T-cell (primary cell): Measurements from ENCODE around the gene ECSIT. TPM values are rescaled to one million over a fixed set of nuclear protein-coding genes. Genes with fewer than 3 reads are reported as not detected.

Experiments used
- ATAC-seq, 4 experiments: fragments of 200-7000 bp in 3 of 4; fragments of 150-1000 bp in 1 of 4; cut with Tn5 transposase; replicated peaks in 1 of 4; 1 replicate in 3 of 4; 2 replicates in 1 of 4; pipeline ENCODE4 v1.10.0; 2021; ENCODE audit warnings: moderate library complexity in 3 of 4, mild to moderate bottlenecking in 2 of 4, moderate number of reproducible peaks in 1 of 4
- CTCF ChIA-PET, 2 donors: fragments of 300-600 bp; sonication (Branson Sonifier 250); formaldehyde crosslinking; loops; one replicate each; lab custom pipeline; 2022; ENCODE audit warnings: antibody characterized with exemption in 2 of 2; lab: Charles Lee
- POLR2A ChIA-PET, 2 donors: fragments of 300-600 bp; sonication (Branson Sonifier 250); formaldehyde crosslinking; loops; one replicate each; lab custom pipeline; 2022; ENCODE audit warnings: antibody characterized with exemption in 2 of 2; lab: Charles Lee
- DNase-seq, 35 experiments: peaks; one replicate each; pipeline versions ENCODE4 v3.0.0 to v3.0.0-alpha.2; 2013 to 2023
- H3K27ac ChIP-seq: one replicate; pipeline ENCODE4 v1.5.1; 2013; ENCODE audit warnings: low read length
- H3K27me3 ChIP-seq, 2 experiments: replicated peaks in 1 of 2; 1 replicate in 1 of 2; 2 replicates in 1 of 2; pipeline versions ENCODE4 v1.6.1 to v1.7.0; 2013; ENCODE audit warnings: low read length in 1 of 2, mixed read lengths in 1 of 2; ENCODE audit not compliant: control insufficient read depth in 2 of 2, insufficient read depth in 2 of 2; ENCODE audit errors: extremely low read depth in 1 of 2
- H3K36me3 ChIP-seq, 2 donors: 1 replicate in 1 of 2; 2 replicates in 1 of 2; pipeline versions ENCODE4 v1.6.1 to v1.7.0; 2013; ENCODE audit warnings: low read length in 1 of 2; ENCODE audit not compliant: control insufficient read depth in 2 of 2, insufficient read depth in 1 of 2; ENCODE audit errors: extremely low read depth in 1 of 2
- H3K4me1 ChIP-seq, 2 experiments: 1 replicate in 1 of 2; 2 replicates in 1 of 2; pipeline versions ENCODE4 v1.6.1 to v1.7.0; 2013; ENCODE audit warnings: low read length in 2 of 2, mixed read lengths in 1 of 2; ENCODE audit not compliant: insufficient read depth in 2 of 2, control insufficient read depth in 1 of 2; ENCODE audit errors: extremely low read depth in 1 of 2
- H3K4me3 ChIP-seq, 2 donors: 1 replicate in 1 of 2; 2 replicates in 1 of 2; pipeline versions ENCODE4 v1.5.1 to v1.7.0; 2013; ENCODE audit warnings: mild to moderate bottlenecking in 2 of 2, low read length in 1 of 2, moderate library complexity in 1 of 2; ENCODE audit not compliant: control insufficient read depth in 1 of 2; ENCODE audit errors: extremely low read depth in 1 of 2
- H3K9me3 ChIP-seq: 2 replicates; pipeline ENCODE4 v1.7.0; 2013
- H3K27ac Mint-ChIP-seq, 2 donors: one replicate each; pipeline ENCODE4 v1.8.0; 2020 to 2021; ENCODE audit warnings: mild to moderate bottlenecking in 2 of 2, mixed read lengths in 2 of 2
- H3K27me3 Mint-ChIP-seq, 2 donors: one replicate each; pipeline ENCODE4 v1.8.0; 2021 to 2022; ENCODE audit warnings: mixed read lengths in 2 of 2
- H3K36me3 Mint-ChIP-seq: one replicate; pipeline ENCODE4 v1.8.0; 2021; ENCODE audit warnings: mixed read lengths
- H3K4me1 Mint-ChIP-seq, 3 donors: one replicate each; pipeline ENCODE4 v1.8.0; 2020 to 2022; ENCODE audit warnings: mixed read lengths in 3 of 3, mild to moderate bottlenecking in 1 of 3
- H3K4me3 Mint-ChIP-seq, 3 donors: one replicate each; pipeline ENCODE4 v1.8.0; 2020 to 2022; ENCODE audit warnings: mild to moderate bottlenecking in 3 of 3, mixed read lengths in 3 of 3, moderate library complexity in 3 of 3
- H3K9me3 Mint-ChIP-seq, 3 donors: one replicate each; pipeline ENCODE4 v1.8.0; 2020 to 2022; ENCODE audit warnings: mixed read lengths in 3 of 3
- WGBS: methylation state at CpG from one replicate; pipeline ENCODE4 v1.1.5; 2013; ENCODE audit warnings: missing lambda C conversion rate; ENCODE audit not compliant: insufficient coverage; 5-methylcytosine and 5-hydroxymethylcytosine counted together
- total RNA-seq, 35 experiments: library from RNA in 6 of 35; stranded (reverse) in 6 of 35; fragments of 120-200 nt in 1 of 35; gene quantifications; one replicate each; pipeline versions ENCODE4 v1.2.1 to v1.2.4 and lab custom pipeline; 2013 to 2026

Gene ECSIT
- total RNA-seq, 5 donors from 2014 or later (not counting 1 experiment from before 2014, with no cell fraction given) = 28.8 to 52.0 (median 48.4) TPM

GRCh38 chr19:11540645-11541044, 11.7 kb upstream of the ECSIT start:
- H3K9me3 Mint-ChIP-seq = no peaks in the 10 kb centered on the region
- no peak overlapping the region for H3K4me3 Mint-ChIP-seq
- H3K27me3 ChIP-seq = peaks cover 0 to 43% of the 10 kb centered on the region in 2 experiments
- whole genome bisulfite sequencing = no CpG with 5 or more reads among the region's 5 CpGs
- no peak overlapping the region for H3K27ac Mint-ChIP-seq
- no peak for DNase-seq
- H3K27ac ChIP-seq = no peak overlapping the region
- H3K36me3 Mint-ChIP-seq = no peaks in the 10 kb centered on the region
- no peak for ATAC-seq
- H3K27me3 Mint-ChIP-seq = peaks cover 27 to 30% of the 10 kb centered on the region in 2 donors
- ChIA-PET CTCF (no interaction called here), POLR2A (no interaction called here)
- no peaks in the 10 kb centered on the region for H3K36me3 ChIP-seq
- H3K4me3 ChIP-seq = no peak overlapping the region
- H3K4me1 Mint-ChIP-seq = peaks cover 5 to 9% (median 7%) of the 10 kb centered on the region in 3 donors
- no peaks in the 10 kb centered on the region for H3K9me3 ChIP-seq
- peaks cover 0 to 14% of the 10 kb centered on the region in 2 experiments for H3K4me1 ChIP-seq

- no peak for ATAC-seq
- Histone ChIP-seq H3K9me3 (no peaks in the 10 kb centered on the region), H3K27me3 (peaks cover 0 to 39% of the 10 kb centered on the region in 2 experiments), H3K4me3 (no peak overlapping the region), H3K36me3 (no peaks in the 10 kb centered on the region), H3K4me1 (peaks cover 0 to 15% of the 10 kb centered on the region in 2 experiments), H3K27ac (no peak overlapping the region)
- Mint-ChIP-seq H3K27me3 (peaks cover 27 to 28% of the 10 kb centered on the region in 2 donors), H3K27ac (no peak overlapping the region), H3K9me3 (no peaks in the 10 kb centered on the region), H3K4me1 (peaks cover 8 to 14% (median 13%) of the 10 kb centered on the region in 3 donors), H3K36me3 (no peaks in the 10 kb centered on the region), H3K4me3 (no peak overlapping the region)
- DNase-seq = no peak
- no CpG with 5 or more reads among the region's 36 CpGs for WGBS
- ChIA-PET POLR2A (no interaction called here), CTCF (no interaction called here)
Measured at GRCh38 chr19:11539495-11540365, 10.8 kb upstream of the ECSIT start.

GRCh38 chr19:11538232-11539036, 9.5 kb upstream of the ECSIT start, which contains the start of gene CNN1:
Gene CNN1, plus strand, starts transcription at chr19:11538851. Its CDS starts 77 bp downstream, at chr19:11538928.
- Histone ChIP-seq H3K27me3 (peaks cover 0 to 39% of the 10 kb centered on the region in 2 experiments), H3K4me1 (peaks cover 0 to 15% of the 10 kb centered on the region in 2 experiments), H3K36me3 (no peaks in the 10 kb centered on the region), H3K4me3 (no peak within 1 kb of the TSS), H3K9me3 (no peaks in the 10 kb centered on the region), H3K27ac (no peak within 1 kb of the TSS)
- no peaks in the 10 kb centered on the region for H3K9me3 Mint-ChIP-seq
- no peaks in the 10 kb centered on the region for H3K36me3 Mint-ChIP-seq
- ChIA-PET POLR2A (no interaction called here), CTCF (no interaction called here)
- no peak within 1 kb of the TSS for H3K27ac Mint-ChIP-seq
- WGBS = 44% methylated on average over 6 of the region's 21 CpGs
- no peak within 1 kb of the TSS for H3K4me3 Mint-ChIP-seq
- H3K4me1 Mint-ChIP-seq = peaks cover 8 to 21% (median 15%) of the 10 kb centered on the region in 3 donors
- DNase-seq (no peak), ATAC-seq (no peak)
- peaks cover 22 to 24% of the 10 kb centered on the region in 2 donors for H3K27me3 Mint-ChIP-seq

- Mint-ChIP-seq H3K4me3 (peak overlapping the region; percentile 48 to 81 (median 61)), H3K27ac (peak overlapping the region in 1 of 2 donors; percentile 68), H3K9me3 (no peaks in the 10 kb centered on the region), H3K36me3 (no peaks in the 10 kb centered on the region), H3K4me1 (peaks cover 12 to 21% (median 21%) of the 10 kb centered on the region in 3 donors), H3K27me3 (peaks cover 16 to 18% of the 10 kb centered on the region in 2 donors)
- CTCF ChIA-PET = interaction anchor here (0.5 to 1.0 kb wide), 11 partner anchors 13 to 1709 kb away, joined by 3 to 5 read pairs (median 3); partner anchors contain the start of genes ELOF1 (in 1 of the 2) and UBL5 (in 1 of the 2)
- peaks cover 0 to 33% of the 10 kb centered on the region in 2 experiments for H3K27me3 ChIP-seq
- DNase-seq (peak; percentile 40 to 88 (median 68)), ATAC-seq (peak; percentile 85 to 89 (median 87))
- H3K4me3 ChIP-seq = peak overlapping the region; percentile 29 to 46
- peak overlapping the region; percentile 49 for H3K27ac ChIP-seq
- WGBS = 10% methylated on average over 36 of the region's 54 CpGs
- no peaks in the 10 kb centered on the region for H3K36me3 ChIP-seq
- no peaks in the 10 kb centered on the region for H3K9me3 ChIP-seq
- peaks cover 0 to 15% of the 10 kb centered on the region in 2 experiments for H3K4me1 ChIP-seq
- POLR2A ChIA-PET = interaction anchor here (0.6 kb wide), 2 partner anchors 22 to 151 kb away, joined by 4 read pairs; no protein-coding TSS in a partner anchor
Measured at GRCh38 chr19:11535792-11536595, 7.1 kb upstream of the ECSIT start.

GRCh38 chr19:11534948-11535347, 6.0 kb upstream of the ECSIT start:
- no peak overlapping the region for H3K27ac Mint-ChIP-seq

More at GRCh38 chr19:11534948-11535347, 6.0 kb upstream of the ECSIT start:
- Histone ChIP-seq H3K9me3 (no peaks in the 10 kb centered on the region), H3K4me1 (peaks cover 0 to 15% of the 10 kb centered on the region in 2 experiments), H3K4me3 (no peak overlapping the region), H3K36me3 (no peaks in the 10 kb centered on the region), H3K27ac (no peak overlapping the region), H3K27me3 (peaks cover 0 to 22% of the 10 kb centered on the region in 2 experiments)
- 71% methylated on average over 2 of the region's 5 CpGs for WGBS
- peaks cover 10 to 13% of the 10 kb centered on the region in 2 donors for H3K27me3 Mint-ChIP-seq
- CTCF ChIA-PET = interaction anchor here in 1 of 2 donors (0.6 kb wide), 1 partner anchor 38 kb away, joined by 4 read pairs; no protein-coding TSS in a partner anchor
- peaks cover 12 to 21% (median 21%) of the 10 kb centered on the region in 3 donors for H3K4me1 Mint-ChIP-seq
- H3K36me3 Mint-ChIP-seq = no peaks in the 10 kb centered on the region
- POLR2A ChIA-PET = interaction anchor here in 1 of 2 donors (0.6 kb wide), 1 partner anchor 150 kb away, joined by 4 read pairs; no protein-coding TSS in a partner anchor
- DNase-seq (no peak), ATAC-seq (no peak)
- H3K4me3 Mint-ChIP-seq = peak overlapping the region in 2 of 3 donors; percentile 48 to 81
- H3K9me3 Mint-ChIP-seq = no peaks in the 10 kb centered on the region
